Measurements from ENCODE around the gene PPP2R2C. TPM values are rescaled to one million over a fixed set of nuclear protein-coding genes. Genes with fewer than 3 reads are reported as not detected.

The PPP2R2C gene
- total RNA-seq, 2 experiments from 2014 or later, result 0.12 TPM; not detected in 1

GRCh38 chr4:6288871-6289270 is 183.5 kb downstream of the PPP2R2C start:
- Mint-ChIP-seq H3K4me3 (no peak overlapping the region), H3K9me3 (ENCODE audit: low read depth) (no peaks in the 10 kb centered on the region), H3K4me1 (no peaks in the 10 kb centered on the region), H3K36me3 (ENCODE audit: low read depth) (no peaks in the 10 kb centered on the region), H3K27me3 (no peaks in the 10 kb centered on the region), H3K27ac (no peak overlapping the region)
- POLR2A ChIA-PET, result no interaction called here
- DNase-seq, result no peak
- no peak for ATAC-seq
- intact Hi-C loops (cut with DNase I, micrococcal nuclease), result no loop called here
- CTCF ChIA-PET, result interaction anchor here (1.1 kb wide), 1 partner anchor 42 kb away, joined by 3 read pairs; no protein-coding TSS in a partner anchor

- H3K4me1 Mint-ChIP-seq, result no peaks in the 10 kb centered on the region
- H3K36me3 Mint-ChIP-seq (ENCODE audit: low read depth), result no peaks in the 10 kb centered on the region
- CTCF ChIA-PET, result interaction anchor here (1.1 kb wide), 1 partner anchor 43 kb away, joined by 3 read pairs; no protein-coding TSS in a partner anchor
- POLR2A ChIA-PET, result no interaction called here
- H3K27me3 Mint-ChIP-seq, result no peaks in the 10 kb centered on the region
- no peak overlapping the region for H3K27ac Mint-ChIP-seq
- no peak for ATAC-seq
- no peaks in the 10 kb centered on the region for H3K9me3 Mint-ChIP-seq (ENCODE audit: low read depth)
- H3K4me3 Mint-ChIP-seq, result no peak overlapping the region
- DNase-seq, result no peak
- intact Hi-C loops (cut with DNase I, micrococcal nuclease), result no loop called here
These were observed 184.1 kb downstream of the PPP2R2C start for GRCh38 chr4:6288342-6288741.

GRCh38 chr4:6287017-6287788 is 185.2 kb downstream of the PPP2R2C start:
- no peak overlapping the region for H3K27ac Mint-ChIP-seq
- intact Hi-C loops (cut with DNase I, micrococcal nuclease), result no loop called here
- H3K9me3 Mint-ChIP-seq (ENCODE audit: low read depth), result no peaks in the 10 kb centered on the region
- ChIA-PET CTCF (no interaction called here), POLR2A (no interaction called here)
- H3K27me3 Mint-ChIP-seq, result no peaks in the 10 kb centered on the region
- H3K4me1 Mint-ChIP-seq, result no peaks in the 10 kb centered on the region
- H3K36me3 Mint-ChIP-seq (ENCODE audit: low read depth), result no peaks in the 10 kb centered on the region
- no peak overlapping the region for H3K4me3 Mint-ChIP-seq
- DNase-seq (no peak), ATAC-seq (no peak)

GRCh38 chr4:6283282-6283681 is 189.1 kb downstream of the PPP2R2C start:
- no peaks in the 10 kb centered on the region for H3K36me3 Mint-ChIP-seq (ENCODE audit: low read depth)
- intact Hi-C loops (cut with DNase I, micrococcal nuclease), result no loop called here
- ChIA-PET POLR2A (no interaction called here), CTCF (no interaction called here)
- ATAC-seq, result no peak
- no peaks in the 10 kb centered on the region for H3K9me3 Mint-ChIP-seq (ENCODE audit: low read depth)
- H3K27me3 Mint-ChIP-seq, result no peaks in the 10 kb centered on the region
- H3K27ac Mint-ChIP-seq, result no peak overlapping the region
- H3K4me3 Mint-ChIP-seq, result no peak overlapping the region
- H3K4me1 Mint-ChIP-seq, result peaks cover 7% of the 10 kb centered on the region
- DNase-seq, result no peak

- Mint-ChIP-seq H3K4me1 (peaks cover 8% of the 10 kb centered on the region), H3K9me3 (ENCODE audit: low read depth) (no peaks in the 10 kb centered on the region), H3K27me3 (no peaks in the 10 kb centered on the region), H3K27ac (no peak overlapping the region), H3K4me3 (no peak overlapping the region), H3K36me3 (ENCODE audit: low read depth) (no peaks in the 10 kb centered on the region)
- POLR2A ChIA-PET, result no interaction called here
- no peak for DNase-seq
- no peak for ATAC-seq
- intact Hi-C loops (cut with DNase I, micrococcal nuclease), result no loop called here
- CTCF ChIA-PET, result no interaction called here
These were observed 190.1 kb downstream of the PPP2R2C start for GRCh38 chr4:6282314-6282771.

GRCh38 chr4:6281436-6282313 is 190.7 kb downstream of the PPP2R2C start:
- Mint-ChIP-seq H3K36me3 (ENCODE audit: low read depth) (no peaks in the 10 kb centered on the region), H3K4me3 (no peak overlapping the region), H3K27ac (no peak overlapping the region), H3K4me1 (peaks cover 8% of the 10 kb centered on the region), H3K27me3 (no peaks in the 10 kb centered on the region), H3K9me3 (ENCODE audit: low read depth) (no peaks in the 10 kb centered on the region)
- ChIA-PET POLR2A (no interaction called here), CTCF (no interaction called here)
- ATAC-seq (no peak), DNase-seq (no peak)
- intact Hi-C loops (cut with DNase I, micrococcal nuclease), result no loop called here

- intact Hi-C loops (cut with DNase I, micrococcal nuclease), result no loop called here
- H3K36me3 Mint-ChIP-seq (ENCODE audit: low read depth), result no peaks in the 10 kb centered on the region
- H3K27ac Mint-ChIP-seq, result no peak overlapping the region
- no peaks in the 10 kb centered on the region for H3K27me3 Mint-ChIP-seq
- no peak for DNase-seq
- H3K9me3 Mint-ChIP-seq (ENCODE audit: low read depth), result no peaks in the 10 kb centered on the region
- peaks cover 8% of the 10 kb centered on the region for H3K4me1 Mint-ChIP-seq
- CTCF ChIA-PET, result no interaction called here
- H3K4me3 Mint-ChIP-seq, result no peak overlapping the region
- ATAC-seq, result no peak
- POLR2A ChIA-PET, result no interaction called here
These were observed 191.9 kb downstream of the PPP2R2C start for GRCh38 chr4:6280365-6280996.

GRCh38 chr4:6279582-6280289 is 192.7 kb downstream of the PPP2R2C start:
- CTCF ChIA-PET, result interaction anchor here (1.0 to 1.2 kb wide), 2 partner anchors 10 to 29 kb away, joined by 3 to 4 read pairs; no protein-coding TSS in a partner anchor
- no peak for ATAC-seq
- H3K4me1 Mint-ChIP-seq, result peaks cover 8% of the 10 kb centered on the region
- no peaks in the 10 kb centered on the region for H3K27me3 Mint-ChIP-seq
- H3K27ac Mint-ChIP-seq, result no peak overlapping the region
- no peaks in the 10 kb centered on the region for H3K36me3 Mint-ChIP-seq (ENCODE audit: low read depth)
- intact Hi-C loops (cut with DNase I, micrococcal nuclease), result no loop called here
- no peak for DNase-seq
- POLR2A ChIA-PET, result no interaction called here
- H3K9me3 Mint-ChIP-seq (ENCODE audit: low read depth), result no peaks in the 10 kb centered on the region
- H3K4me3 Mint-ChIP-seq, result no peak overlapping the region

- intact Hi-C loops (cut with DNase I, micrococcal nuclease), result no loop called here
- Mint-ChIP-seq H3K27ac (no peak overlapping the region), H3K9me3 (ENCODE audit: low read depth) (no peaks in the 10 kb centered on the region), H3K27me3 (no peaks in the 10 kb centered on the region), H3K4me1 (peaks cover 8% of the 10 kb centered on the region), H3K36me3 (ENCODE audit: low read depth) (no peaks in the 10 kb centered on the region), H3K4me3 (no peak overlapping the region)
- ChIA-PET POLR2A (no interaction called here), CTCF (interaction anchor here (0.5 to 1.2 kb wide), 4 partner anchors 11 to 803 kb away, joined by 3 to 4 read pairs (median 3); no protein-coding TSS in a partner anchor)
- DNase-seq (peak; percentile 21), ATAC-seq (peak; percentile 63)
These were observed 193.6 kb downstream of the PPP2R2C start for GRCh38 chr4:6278801-6279197.

GRCh38 chr4:6277935-6278800 is 194.2 kb downstream of the PPP2R2C start:
- Mint-ChIP-seq H3K4me1 (peaks cover 8% of the 10 kb centered on the region), H3K36me3 (ENCODE audit: low read depth) (no peaks in the 10 kb centered on the region), H3K27ac (no peak overlapping the region), H3K27me3 (no peaks in the 10 kb centered on the region), H3K4me3 (no peak overlapping the region), H3K9me3 (ENCODE audit: low read depth) (no peaks in the 10 kb centered on the region)
- ChIA-PET CTCF (interaction anchor here (1.2 kb wide), 1 partner anchor 12 kb away, joined by 4 read pairs; no protein-coding TSS in a partner anchor), POLR2A (no interaction called here)
- ATAC-seq (no peak), DNase-seq (no peak)
- intact Hi-C loops (cut with DNase I, micrococcal nuclease), result no loop called here

Measured in activated CD4-positive, alpha-beta T cell treated with anti-CD3 and anti-CD28 coated beads for 36 hours (primary cell).